GM06990 (cell line): Measurements from ENCODE around the gene SLC44A5.

ENCODE experiments used
- DNase-seq: peaks from one replicate; pipeline ENCODE4 v3.0.0-alpha.2; 2011; ENCODE audit not compliant: insufficient read length; ENCODE audit errors: extremely low read depth
- H3K27me3 ChIP-seq: replicated peaks from 2 replicates; pipeline ENCODE4 v1.6.0; 2011; ENCODE audit warnings: low read length; ENCODE audit not compliant: control insufficient read depth, insufficient read depth
- H3K36me3 ChIP-seq: 2 replicates; pipeline ENCODE4 v1.5.1; 2011; ENCODE audit warnings: low read length; ENCODE audit not compliant: control insufficient read depth, insufficient read depth
- H3K4me3 ChIP-seq: replicated peaks from 2 replicates; pipeline ENCODE4 v1.5.1; 2011; ENCODE audit warnings: low read depth, mild to moderate bottlenecking, control low read depth, low read length
- TF ChIP-seq, protein P1 (sequence below): IDR thresholded peaks from 2 replicates; pipeline ENCODE4 v1.5.1; 2011; ENCODE audit warnings: low read length, control low read depth, mild to moderate bottlenecking, inconsistent platforms; ENCODE audit not compliant: insufficient read depth, poor library complexity, severe bottlenecking

Gene SLC44A5

DNA sequence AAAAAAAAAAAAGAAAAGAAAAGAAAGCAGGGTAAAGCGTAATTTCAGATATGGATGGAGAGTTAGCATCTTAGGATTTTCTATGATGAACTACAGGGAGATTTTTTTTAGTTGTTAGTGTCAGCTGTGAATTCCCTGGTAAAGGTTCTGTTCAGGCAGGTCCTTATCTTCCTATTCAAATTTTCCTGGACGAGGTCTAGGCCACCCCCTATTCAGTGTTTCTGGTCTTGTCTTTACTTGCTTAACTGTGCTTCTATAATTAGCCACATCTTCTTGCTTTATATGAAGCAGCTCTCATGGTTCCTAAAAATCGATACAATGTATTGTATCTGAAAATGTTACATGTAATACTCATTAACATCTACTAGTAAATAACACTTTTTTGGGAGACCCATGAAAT lies 318.9 kb downstream of the SLC44A5 start:
- no peaks in the 10 kb centered on the region for H3K36me3 ChIP-seq
- H3K27me3 ChIP-seq, result no peaks in the 10 kb centered on the region
- TF ChIP-seq, protein P1, sequence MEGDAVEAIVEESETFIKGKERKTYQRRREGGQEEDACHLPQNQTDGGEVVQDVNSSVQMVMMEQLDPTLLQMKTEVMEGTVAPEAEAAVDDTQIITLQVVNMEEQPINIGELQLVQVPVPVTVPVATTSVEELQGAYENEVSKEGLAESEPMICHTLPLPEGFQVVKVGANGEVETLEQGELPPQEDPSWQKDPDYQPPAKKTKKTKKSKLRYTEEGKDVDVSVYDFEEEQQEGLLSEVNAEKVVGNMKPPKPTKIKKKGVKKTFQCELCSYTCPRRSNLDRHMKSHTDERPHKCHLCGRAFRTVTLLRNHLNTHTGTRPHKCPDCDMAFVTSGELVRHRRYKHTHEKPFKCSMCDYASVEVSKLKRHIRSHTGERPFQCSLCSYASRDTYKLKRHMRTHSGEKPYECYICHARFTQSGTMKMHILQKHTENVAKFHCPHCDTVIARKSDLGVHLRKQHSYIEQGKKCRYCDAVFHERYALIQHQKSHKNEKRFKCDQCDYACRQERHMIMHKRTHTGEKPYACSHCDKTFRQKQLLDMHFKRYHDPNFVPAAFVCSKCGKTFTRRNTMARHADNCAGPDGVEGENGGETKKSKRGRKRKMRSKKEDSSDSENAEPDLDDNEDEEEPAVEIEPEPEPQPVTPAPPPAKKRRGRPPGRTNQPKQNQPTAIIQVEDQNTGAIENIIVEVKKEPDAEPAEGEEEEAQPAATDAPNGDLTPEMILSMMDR, result no peak
- no peak overlapping the region for H3K4me3 ChIP-seq
- no peak for DNase-seq

DNA sequence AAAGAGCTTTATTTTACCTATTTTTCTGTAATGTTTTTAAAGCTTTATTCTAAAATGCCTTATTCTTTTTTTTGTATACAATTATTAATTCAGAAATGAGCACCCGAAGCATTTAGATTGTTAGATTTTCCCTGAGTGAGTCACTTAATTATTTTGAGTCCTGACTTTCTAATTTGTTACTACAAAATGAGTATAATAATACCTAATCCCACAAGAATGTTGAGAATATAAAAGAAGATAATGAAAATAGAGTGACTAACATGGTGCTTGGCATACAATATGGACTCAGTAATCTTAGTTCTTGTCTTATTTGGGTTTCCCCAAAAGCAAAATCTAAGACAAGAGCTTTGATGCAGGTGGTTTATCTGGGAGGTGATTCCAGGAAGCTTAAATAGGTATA lies 334.5 kb downstream of the SLC44A5 start:
- H3K4me3 ChIP-seq, result no peak overlapping the region
- no peaks in the 10 kb centered on the region for H3K27me3 ChIP-seq
- H3K36me3 ChIP-seq, result no peaks in the 10 kb centered on the region
- DNase-seq, result no peak
- TF ChIP-seq, protein P1, result no peak

GRCh38 chr1:75275631-75276030 lies 335.3 kb downstream of the SLC44A5 start:
- TF ChIP-seq, protein P1, result no peak
- no peak for DNase-seq
- Histone ChIP-seq H3K27me3 (no peaks in the 10 kb centered on the region), H3K36me3 (no peaks in the 10 kb centered on the region), H3K4me3 (no peak overlapping the region)

- TF ChIP-seq, protein P1, result no peak
- H3K27me3 ChIP-seq, result no peaks in the 10 kb centered on the region
- no peaks in the 10 kb centered on the region for H3K36me3 ChIP-seq
- no peak for DNase-seq
- H3K4me3 ChIP-seq, result no peak overlapping the region
Measured at GRCh38 chr1:75274920-75275506, 335.9 kb downstream of the SLC44A5 start.

DNA sequence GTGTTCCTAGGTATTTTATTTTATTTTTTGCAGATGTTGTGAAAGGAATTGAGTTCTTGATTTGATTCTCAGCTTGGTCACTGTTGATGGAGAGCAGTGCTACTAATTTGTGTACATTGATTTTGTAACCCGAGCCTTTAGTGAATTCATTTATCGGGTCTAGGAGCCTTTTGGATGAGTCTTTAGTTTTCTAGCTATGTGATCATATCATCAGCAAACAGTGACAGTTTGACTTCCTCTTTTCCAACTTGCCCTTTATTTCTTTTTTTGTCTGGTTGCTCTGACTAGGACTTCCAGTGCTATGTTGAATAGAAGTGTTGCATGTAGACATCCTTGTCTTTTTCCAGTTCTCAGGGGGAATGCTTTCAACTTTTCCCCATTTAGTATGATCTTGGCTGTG lies 337.8 kb downstream of the SLC44A5 start:
- H3K36me3 ChIP-seq, result no peaks in the 10 kb centered on the region
- TF ChIP-seq, protein P1, result no peak
- no peak for DNase-seq

GRCh38 chr1:75265792-75266191 lies 345.1 kb downstream of the SLC44A5 start:
- TF ChIP-seq, protein P1, result peak; percentile 58
- no peaks in the 10 kb centered on the region for H3K36me3 ChIP-seq

More for the DNA sequence above, 337.8 kb downstream of the SLC44A5 start:
- H3K27me3 ChIP-seq, result no peaks in the 10 kb centered on the region
- H3K4me3 ChIP-seq, result no peak overlapping the region

More at GRCh38 chr1:75265792-75266191, 345.1 kb downstream of the SLC44A5 start:
- Histone ChIP-seq H3K4me3 (no peak overlapping the region), H3K27me3 (no peaks in the 10 kb centered on the region)
- DNase-seq, result no peak
